ENCODE results near the gene INPP5E.

Gene INPP5E

DNA sequence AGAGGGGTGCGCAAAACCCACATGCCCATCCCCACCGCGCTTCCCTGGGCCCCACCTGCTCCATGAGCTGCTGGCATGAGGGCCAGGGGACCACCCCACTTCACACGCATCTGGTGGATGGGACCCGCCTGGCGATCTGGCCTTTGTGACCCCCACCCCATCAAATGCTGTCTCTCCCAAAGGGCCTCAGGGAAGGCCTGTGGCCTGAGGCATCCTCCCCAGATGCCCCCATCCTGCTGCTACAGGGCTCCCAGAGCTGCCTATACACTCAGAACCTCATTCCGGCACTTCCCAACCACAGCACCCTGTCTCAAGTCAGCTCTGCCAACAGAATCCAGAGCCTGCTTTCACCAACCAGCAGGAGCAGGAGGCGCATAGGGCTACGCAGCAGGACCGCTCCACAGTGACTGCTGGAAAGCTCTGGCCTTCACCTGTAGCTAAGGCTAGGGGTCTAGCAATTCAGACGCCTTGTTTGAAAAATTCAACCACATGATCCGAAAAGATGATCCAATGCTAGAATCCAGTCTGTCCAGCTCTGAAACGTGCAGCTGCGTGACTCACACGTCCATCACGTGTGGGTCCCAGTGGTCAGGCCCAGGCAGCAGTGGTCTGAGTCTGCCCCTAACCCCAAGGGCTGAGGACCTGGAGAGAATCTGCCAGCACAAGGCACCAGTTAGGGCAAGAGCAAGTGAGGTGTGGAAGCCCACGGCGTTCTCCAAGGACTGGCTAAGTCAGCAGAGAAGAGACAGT is 38.3 kb downstream of the INPP5E start:
- DNase-seq = no peak

DNA sequence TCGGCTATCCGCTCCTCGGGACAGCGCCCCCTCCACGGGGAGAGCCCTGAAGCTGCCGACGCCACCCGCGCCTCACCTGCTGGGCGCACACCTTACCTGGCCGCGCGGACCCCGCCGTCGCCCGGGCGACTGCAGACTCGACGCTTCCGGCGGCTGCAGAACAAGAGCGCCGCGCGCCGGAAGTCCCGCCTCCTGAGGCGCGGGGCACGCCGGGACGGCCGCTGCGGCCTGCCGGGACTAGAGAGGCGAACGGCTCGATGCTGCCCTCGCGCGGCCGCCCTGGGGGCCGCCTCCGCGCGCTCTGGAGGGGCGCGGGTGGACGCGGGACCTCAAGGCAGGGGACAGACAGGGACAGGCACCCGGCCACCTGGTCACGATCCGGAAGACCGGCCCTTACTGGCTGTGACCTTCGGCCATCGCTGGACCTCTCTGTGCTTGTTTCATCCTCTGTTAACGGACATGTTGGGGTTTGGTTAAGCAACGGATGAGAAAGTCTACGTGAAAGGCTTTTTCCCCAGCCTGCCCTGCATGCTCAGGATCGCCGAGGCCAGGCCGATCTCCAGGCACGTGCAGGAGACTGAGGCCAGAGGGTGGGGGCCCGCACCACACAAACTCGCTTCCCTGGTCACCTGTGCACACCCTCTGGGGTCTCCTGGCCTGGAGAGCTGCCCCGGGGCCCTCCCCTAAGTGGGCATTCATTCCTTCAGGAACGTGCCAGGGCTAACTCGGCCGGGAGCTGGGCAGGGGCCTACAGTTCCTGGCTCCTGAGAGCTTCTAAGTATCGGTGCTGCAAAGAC is 39.4 kb downstream of the INPP5E start, which contains the start of gene SNAPC4:
Gene SNAPC4 (minus strand): TSS at position 133 of the 797 bp plus-strand sequence. CDS start 1,742 bp downstream, outside the sequence.
- DNase-seq = peak; percentile 42 to 81

- no peak for DNase-seq
Observed at GRCh38 chr9:136399176-136400037, 40.2 kb downstream of the INPP5E start.

GRCh38 chr9:136398286-136398685 is 41.4 kb downstream of the INPP5E start:
- DNase-seq = no peak

- DNase-seq = no peak
Observed at GRCh38 chr9:136397643-136398042, 42.0 kb downstream of the INPP5E start.

GRCh38 chr9:136396219-136396515 is 43.5 kb downstream of the INPP5E start:
- no peak for DNase-seq

DNA sequence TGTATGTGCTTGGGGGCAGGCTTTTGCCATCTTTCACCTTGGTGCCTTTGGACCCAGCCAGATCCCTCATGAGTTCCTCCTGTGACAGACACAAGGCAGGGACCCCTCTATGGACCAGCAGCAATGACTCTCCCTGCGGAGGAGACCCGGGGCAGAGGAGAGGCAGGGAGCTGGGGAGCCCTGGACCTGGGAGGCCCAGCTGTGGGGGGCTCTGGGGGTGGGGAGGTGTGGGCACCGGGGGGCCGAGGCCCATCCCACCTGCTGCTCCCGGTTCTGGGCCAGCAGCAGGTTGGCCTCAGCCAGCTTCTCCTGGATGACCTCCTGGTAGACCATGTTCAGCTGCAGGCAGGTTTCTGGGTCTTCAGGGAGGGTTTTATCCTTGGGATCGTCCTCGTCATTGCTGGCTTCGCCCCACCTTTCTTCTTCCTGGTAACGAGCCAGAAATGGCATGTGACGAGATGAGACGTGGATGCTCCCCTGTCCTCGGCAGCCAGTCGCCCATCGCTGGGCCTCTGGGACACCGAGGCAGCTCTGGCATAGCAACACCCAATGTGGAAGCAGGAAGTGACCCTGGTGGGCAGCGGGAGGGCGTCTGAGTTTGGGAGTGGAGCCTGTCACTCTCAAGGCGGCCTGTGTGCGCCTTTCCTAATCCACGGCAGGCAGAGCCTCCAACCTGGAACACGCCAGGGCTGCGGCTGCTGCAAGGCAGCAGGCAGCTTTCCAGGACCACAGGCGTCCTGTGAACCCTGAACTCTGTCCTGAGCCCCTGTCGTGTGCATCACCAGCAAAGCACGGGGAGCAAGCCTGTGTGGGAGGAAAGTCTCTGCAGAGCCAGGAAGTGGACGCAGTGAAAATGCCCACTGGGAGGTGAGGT is 44.1 kb downstream of the INPP5E start:
- DNase-seq = no peak

DNA sequence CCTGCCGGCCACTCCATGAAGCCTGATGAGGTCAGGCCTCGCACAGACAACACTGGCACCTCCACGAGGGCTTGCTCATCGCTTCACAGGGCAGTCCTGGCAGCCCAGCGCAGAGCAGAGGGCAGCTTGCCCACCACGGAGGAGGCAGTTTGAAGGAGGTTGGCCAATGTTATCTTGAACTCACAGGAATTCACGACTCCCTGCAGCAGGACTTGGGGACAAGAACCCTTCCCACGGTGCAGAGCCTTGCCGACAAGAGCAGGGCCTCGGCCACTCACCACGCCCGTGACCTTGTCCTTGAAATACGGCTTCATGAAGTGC is 44.7 kb downstream of the INPP5E start:
- no peak for DNase-seq

- DNase-seq = no peak
Observed at GRCh38 chr9:136394312-136395019, 45.2 kb downstream of the INPP5E start.

DNA sequence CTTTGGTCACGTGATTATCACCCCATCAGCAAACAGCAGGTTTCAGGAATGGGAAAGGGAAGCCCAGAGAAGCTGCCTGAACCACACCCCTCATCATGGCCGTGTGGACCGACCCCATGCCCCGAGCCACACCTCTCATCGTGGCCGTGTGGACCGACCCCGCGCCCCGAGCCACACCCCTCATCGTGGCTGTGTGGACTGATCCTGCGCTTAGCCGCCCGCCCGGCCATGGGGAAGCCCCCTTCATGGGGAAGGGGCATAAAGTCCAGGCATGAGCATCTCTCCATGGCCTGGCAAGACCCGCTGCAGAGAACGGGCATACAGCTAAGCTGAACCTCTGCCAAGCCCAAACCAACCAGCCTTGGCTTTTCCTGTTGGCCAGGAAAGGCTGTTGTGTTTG is 46.1 kb downstream of the INPP5E start:
- DNase-seq = no peak

GRCh38 chr9:136392538-136393449 is 46.9 kb downstream of the INPP5E start:
- no peak for DNase-seq

GRCh38 chr9:136391737-136392537 is 47.7 kb downstream of the INPP5E start:
- DNase-seq = no peak

DNA sequence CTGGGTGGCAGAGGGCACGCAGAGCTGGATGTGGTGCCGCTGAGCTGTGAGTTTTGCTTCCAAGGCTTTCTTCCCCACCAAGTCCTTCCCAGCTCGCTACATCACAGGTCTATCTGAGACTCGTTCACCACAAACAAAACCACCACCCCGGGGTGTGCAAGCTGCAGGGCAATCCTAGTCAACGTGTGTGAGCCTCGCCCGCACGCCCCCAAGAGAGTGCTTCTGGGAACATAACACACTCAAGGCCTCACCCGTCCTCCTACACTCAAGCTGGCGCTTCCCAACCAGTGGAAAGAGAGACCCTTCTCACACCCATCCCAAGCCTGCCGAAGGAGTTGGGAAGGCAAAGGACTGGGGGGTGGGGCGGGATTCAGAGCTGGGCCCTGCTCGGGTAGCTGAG is 50.2 kb downstream of the INPP5E start:
- DNase-seq = no peak

GRCh38 chr9:136387217-136387616 is 52.4 kb downstream of the INPP5E start:
- no peak for DNase-seq

- no peak for DNase-seq
Observed at GRCh38 chr9:136386018-136386417, 53.6 kb downstream of the INPP5E start.

DNA sequence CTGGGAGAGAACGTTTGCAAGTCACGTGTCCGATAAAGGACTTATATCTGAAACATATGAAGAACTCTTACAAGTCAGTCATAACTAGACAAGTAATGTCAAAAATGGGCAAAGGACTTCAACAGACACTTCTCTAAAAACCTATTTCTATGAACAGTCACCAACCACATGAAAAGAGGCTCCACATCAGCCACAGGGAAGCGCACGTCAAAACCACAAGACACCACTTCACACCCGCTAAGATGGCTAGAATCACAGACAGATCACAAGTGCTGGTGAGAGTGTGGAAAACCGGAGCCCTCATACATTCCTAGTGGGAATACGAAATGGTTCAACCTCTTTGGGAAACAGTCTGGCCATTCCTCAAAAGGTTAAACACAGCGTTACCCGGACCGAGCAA is 54.6 kb downstream of the INPP5E start:
- DNase-seq = no peak

- DNase-seq = no peak
Observed at GRCh38 chr9:136383436-136383835, 56.2 kb downstream of the INPP5E start.

DNA sequence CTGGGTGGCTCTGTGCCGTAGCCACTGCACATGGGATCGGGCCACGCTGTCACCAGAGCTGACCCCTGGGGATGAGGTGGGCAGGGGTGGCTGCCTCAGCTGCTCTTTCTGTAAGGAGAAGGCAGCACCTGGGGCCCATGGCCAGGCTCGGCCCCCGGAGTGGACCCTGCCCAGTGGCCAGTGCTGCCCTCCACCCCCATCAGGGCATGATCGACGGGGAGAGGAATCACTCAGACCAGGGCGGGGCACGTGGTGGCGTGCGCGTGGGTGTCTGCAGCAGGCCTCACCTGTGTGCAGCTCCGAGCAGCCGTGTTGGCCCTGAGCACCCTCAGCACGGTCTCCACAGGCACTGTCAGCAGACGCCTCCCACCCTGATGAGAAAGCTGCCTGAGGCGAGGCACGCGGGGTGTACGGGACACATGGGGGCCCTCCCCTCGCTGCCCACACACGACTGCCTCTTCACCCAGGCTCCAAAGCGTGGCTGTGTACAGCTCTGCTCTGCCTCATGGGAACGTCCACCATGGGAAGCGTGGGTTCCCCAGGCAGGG is 57.6 kb downstream of the INPP5E start:
- no peak for DNase-seq

GRCh38 chr9:136381311-136381710 is 58.3 kb downstream of the INPP5E start:
- no peak for DNase-seq

GRCh38 chr9:136380381-136380780 is 59.3 kb downstream of the INPP5E start:
- DNase-seq = no peak
